ENCODE measurements around the gene FLNC.

The FLNC gene

DNA sequence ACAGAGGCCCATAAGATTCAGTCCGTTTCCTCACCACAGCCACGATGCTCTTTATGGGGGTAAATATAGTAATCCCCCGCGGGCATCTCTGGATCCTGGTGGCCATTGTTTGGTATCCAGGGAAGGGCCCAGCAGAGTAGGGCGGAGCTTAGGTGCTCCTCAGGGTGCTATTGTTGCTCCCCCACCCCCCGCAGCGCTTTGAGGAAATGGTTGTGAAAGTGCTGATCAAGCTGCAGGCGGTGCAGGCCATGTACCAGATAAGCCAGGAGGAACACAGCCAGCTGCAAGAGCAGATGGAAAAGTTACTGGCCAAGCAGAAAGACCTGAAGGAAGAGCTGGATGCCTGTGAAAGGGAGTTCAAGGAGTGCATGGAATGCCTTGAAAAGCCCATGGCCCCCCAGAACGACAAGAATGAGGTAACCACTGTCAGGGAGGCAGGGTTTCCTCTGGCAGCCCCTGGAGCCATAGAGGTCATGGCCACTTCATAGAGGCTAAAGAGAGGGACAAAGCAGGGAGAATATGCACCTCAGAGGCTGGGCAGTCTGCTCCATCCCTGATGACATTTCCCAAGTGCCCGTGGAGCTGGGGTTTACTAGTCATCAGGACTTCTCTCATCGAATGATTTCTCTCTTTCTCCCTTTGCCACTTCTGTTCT, 17.6 kb upstream of the FLNC start:
- no peak overlapping the region for H3K4me3 Mint-ChIP-seq
- ATAC-seq (ENCODE audit: low read depth) (no peak), DNase-seq (ENCODE audit: low spot score in 2 of 2) (no peak)
- H3K9me3 Mint-ChIP-seq, result no peaks in the 10 kb centered on the region
- peaks cover 3% of the 10 kb centered on the region for H3K4me1 Mint-ChIP-seq
- no peak overlapping the region for H3K27ac Mint-ChIP-seq
- no peaks in the 10 kb centered on the region for H3K27me3 Mint-ChIP-seq
- H3K36me3 Mint-ChIP-seq, result no peaks in the 10 kb centered on the region

DNA sequence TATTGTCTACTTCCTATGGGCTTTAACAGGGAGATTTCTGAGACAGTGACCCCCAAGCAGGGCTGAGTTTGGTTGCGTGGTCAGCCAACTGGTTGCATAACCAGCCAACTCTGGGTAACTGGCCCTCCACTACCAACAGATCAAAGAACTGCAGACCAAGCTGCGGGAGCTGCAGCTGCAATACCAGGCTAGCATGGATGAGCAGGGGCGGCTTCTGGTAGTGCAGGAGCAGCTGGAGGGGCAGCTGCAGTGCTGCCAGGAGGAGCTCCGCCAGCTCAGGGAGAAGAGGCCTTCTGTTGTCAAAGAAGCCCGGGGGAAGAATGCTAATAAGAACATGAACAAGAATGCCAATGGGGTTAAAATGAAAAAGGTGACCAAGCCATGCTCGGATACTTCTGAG, 15.7 kb upstream of the FLNC start:
- no peak for DNase-seq (ENCODE audit: low spot score in 2 of 2)
- no peak overlapping the region for H3K27ac Mint-ChIP-seq
- no peak for ATAC-seq (ENCODE audit: low read depth)

DNA sequence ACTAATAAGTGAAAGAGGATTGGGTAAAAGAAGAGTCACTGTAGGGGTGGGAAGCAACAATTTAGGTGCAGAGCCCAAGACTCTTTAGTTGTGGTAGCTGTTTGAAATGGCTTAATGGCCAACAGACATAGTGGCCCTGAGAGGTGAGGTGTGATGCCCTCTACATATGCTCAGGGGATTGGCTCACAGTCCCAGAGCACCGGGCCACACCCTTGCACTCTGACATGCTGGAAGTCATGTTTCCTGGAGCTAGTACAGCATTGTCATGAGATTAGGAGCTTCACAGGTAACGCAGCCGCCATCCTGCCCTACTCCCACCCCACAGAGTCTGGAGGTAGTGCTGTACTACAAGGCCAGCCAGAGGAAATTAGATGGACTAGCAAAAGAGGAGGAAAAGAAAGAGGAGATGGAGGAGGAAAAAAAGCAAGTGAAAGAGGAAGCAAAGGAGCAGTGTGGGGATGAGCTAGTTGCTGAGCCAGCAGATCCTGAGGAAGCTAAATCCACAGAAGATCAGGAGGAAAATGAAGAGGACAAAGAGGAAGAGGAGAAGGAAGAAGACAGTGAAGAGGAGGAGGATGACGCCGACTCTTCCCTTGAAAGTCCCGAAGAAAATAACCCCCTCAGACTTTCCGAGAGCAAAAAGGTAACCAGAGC, 14.8 kb upstream of the FLNC start:
- peaks cover 3% of the 10 kb centered on the region for H3K27me3 Mint-ChIP-seq
- no peak overlapping the region for H3K4me3 Mint-ChIP-seq
- no peaks in the 10 kb centered on the region for H3K36me3 Mint-ChIP-seq
- H3K4me1 Mint-ChIP-seq, result peaks cover 3% of the 10 kb centered on the region
- no peaks in the 10 kb centered on the region for H3K9me3 Mint-ChIP-seq
- no peak overlapping the region for H3K27ac Mint-ChIP-seq
- ATAC-seq (ENCODE audit: low read depth), result no peak
- DNase-seq (ENCODE audit: low spot score in 2 of 2), result no peak

More for the DNA sequence above, 15.7 kb upstream of the FLNC start:
- Mint-ChIP-seq H3K27me3 (peaks cover 3% of the 10 kb centered on the region), H3K4me3 (no peak overlapping the region), H3K36me3 (no peaks in the 10 kb centered on the region), H3K9me3 (no peaks in the 10 kb centered on the region), H3K4me1 (peaks cover 3% of the 10 kb centered on the region)

DNA sequence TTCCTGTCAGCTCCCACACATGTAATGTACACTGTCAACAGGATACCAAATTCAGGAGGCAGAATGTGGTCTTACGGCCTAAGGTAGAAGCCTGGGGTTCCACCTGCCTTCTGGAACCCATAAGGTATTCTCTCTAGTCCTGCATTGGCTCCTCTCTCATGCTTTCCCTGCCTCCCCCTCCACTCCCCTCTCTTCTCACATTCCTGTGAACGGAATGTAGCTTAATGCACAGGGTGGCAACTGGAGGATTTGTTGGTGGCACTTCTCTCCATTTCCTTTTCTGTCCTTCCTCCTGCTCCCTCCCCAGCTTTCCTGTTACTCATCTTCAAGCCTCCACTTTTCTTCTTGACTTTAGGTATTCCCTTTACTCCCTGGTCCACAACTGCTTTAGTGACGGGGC, 11.5 kb upstream of the FLNC start:
- H3K27me3 Mint-ChIP-seq, result peaks cover 6% of the 10 kb centered on the region
- ATAC-seq (ENCODE audit: low read depth) (no peak), DNase-seq (ENCODE audit: low spot score in 2 of 2) (no peak)
- H3K27ac Mint-ChIP-seq, result no peak overlapping the region
- no peak overlapping the region for H3K4me3 Mint-ChIP-seq
- peaks cover 3% of the 10 kb centered on the region for H3K4me1 Mint-ChIP-seq
- no peaks in the 10 kb centered on the region for H3K36me3 Mint-ChIP-seq
- no peaks in the 10 kb centered on the region for H3K9me3 Mint-ChIP-seq

DNA sequence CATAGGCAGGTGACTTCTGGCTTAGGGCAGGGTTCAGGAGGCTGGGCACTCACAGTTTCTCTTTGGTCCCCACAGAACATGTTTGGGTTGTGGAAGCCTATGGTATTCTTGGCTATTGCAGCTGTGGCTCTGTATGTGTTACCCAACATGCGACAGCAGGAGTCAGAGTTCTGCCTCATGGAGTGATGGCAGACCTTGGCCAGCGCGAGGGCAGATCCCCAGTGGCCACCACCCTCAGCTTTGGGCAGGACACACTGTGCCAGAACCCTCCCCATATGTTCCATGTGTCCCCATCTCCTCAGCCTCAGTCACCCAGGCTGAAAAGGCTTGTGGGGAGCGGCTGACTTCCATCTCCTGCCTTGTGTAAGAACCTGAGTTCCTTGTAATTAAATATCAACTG, 8.5 kb upstream of the FLNC start:
- no peak overlapping the region for H3K27ac Mint-ChIP-seq
- ATAC-seq (ENCODE audit: low read depth), result no peak
- H3K9me3 Mint-ChIP-seq, result no peaks in the 10 kb centered on the region

DNA sequence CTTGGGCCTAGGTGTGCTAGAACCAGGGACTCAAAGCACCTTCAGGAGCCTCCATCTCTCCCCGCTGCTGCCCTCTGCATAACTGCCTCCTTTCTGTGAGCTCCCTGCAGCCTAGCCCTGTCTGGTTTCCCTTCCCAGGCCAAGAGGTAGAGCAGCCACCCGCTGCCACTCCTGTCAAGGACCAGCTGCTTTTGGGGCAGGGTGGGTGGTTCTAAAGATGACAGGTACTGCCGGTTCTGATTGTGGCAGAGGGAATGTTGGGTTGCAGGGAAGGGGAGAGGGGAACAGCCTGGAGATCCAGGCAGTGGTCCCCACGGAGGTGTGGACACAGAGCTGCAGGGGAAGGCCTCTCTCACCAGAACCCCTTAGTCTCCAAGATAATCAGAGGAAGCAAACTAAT, 3.7 kb upstream of the FLNC start:
- peaks cover 14% of the 10 kb centered on the region for H3K4me1 Mint-ChIP-seq
- no peak overlapping the region for H3K27ac Mint-ChIP-seq
- no peak for ATAC-seq (ENCODE audit: low read depth)
- no peaks in the 10 kb centered on the region for H3K9me3 Mint-ChIP-seq
- peaks cover 21% of the 10 kb centered on the region for H3K27me3 Mint-ChIP-seq
- no peak for DNase-seq (ENCODE audit: low spot score in 2 of 2)
- no peak overlapping the region for H3K4me3 Mint-ChIP-seq
- H3K36me3 Mint-ChIP-seq, result no peaks in the 10 kb centered on the region

More for the DNA sequence above, 8.5 kb upstream of the FLNC start:
- H3K27me3 Mint-ChIP-seq, result peaks cover 8% of the 10 kb centered on the region
- DNase-seq (ENCODE audit: low spot score in 2 of 2), result no peak
- no peak overlapping the region for H3K4me3 Mint-ChIP-seq
- H3K36me3 Mint-ChIP-seq, result no peaks in the 10 kb centered on the region
- H3K4me1 Mint-ChIP-seq, result no peaks in the 10 kb centered on the region

DNA sequence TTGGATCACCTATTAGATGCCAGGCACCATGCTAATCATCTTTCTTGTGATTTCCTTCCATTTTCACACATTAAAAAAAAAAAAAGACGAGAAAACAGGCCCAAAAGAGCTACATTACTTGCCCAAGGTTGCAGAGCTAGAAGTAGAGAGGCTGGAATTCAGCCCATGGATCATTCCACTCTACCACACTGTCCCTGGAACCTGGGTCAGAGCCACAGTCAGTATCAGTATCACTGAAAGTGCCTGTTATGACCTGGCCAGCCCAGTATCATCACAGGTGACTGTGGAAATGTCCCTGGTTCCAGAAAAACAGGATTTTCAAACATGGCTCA, 3.3 kb upstream of the FLNC start:
- H3K27ac Mint-ChIP-seq, result no peak overlapping the region
- peaks cover 21% of the 10 kb centered on the region for H3K27me3 Mint-ChIP-seq
- H3K36me3 Mint-ChIP-seq, result no peaks in the 10 kb centered on the region
- DNase-seq (ENCODE audit: low spot score in 2 of 2) (no peak), ATAC-seq (ENCODE audit: low read depth) (no peak)
- H3K4me1 Mint-ChIP-seq, result peaks cover 14% of the 10 kb centered on the region
- no peak overlapping the region for H3K4me3 Mint-ChIP-seq
- no peaks in the 10 kb centered on the region for H3K9me3 Mint-ChIP-seq

DNA sequence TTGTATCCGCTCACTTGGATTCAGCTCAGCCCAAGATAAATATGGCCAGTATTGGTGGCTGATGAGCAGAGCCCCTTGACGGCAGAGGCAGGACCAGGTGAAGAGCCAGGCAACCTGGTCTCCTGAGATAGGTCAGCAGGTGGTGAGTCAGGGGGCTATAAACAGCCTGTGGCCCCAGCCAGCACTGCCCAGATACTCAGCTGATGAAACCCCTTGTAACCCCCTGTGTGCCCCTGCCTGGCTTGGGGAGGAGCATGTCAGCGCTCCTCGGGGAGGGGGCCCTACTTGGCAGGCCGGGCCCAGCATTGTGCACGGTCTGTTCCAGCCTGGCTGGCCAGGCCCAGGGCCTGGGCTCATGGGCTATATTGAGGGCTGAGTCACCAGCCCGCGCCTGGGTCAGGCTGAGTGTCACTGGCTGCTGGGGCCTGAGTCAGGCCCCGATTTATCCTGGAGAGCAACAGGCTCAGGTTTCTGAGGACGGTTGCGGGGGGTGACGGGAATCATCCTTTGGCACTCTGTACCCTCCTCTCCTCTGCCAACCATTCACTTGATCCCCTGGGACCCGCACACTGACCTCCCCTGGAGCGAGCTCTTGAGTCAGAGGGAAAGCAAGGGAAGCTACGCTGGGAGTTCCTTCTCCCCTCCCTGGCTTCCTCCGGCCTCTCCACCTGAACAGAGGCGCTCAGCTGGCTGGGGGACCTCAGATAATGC, 2.8 kb upstream of the FLNC start:
- peaks cover 14% of the 10 kb centered on the region for H3K4me1 Mint-ChIP-seq
- no peaks in the 10 kb centered on the region for H3K36me3 Mint-ChIP-seq
- no peak overlapping the region for H3K27ac Mint-ChIP-seq
- H3K27me3 Mint-ChIP-seq, result peaks cover 19% of the 10 kb centered on the region
- ATAC-seq (ENCODE audit: low read depth) (no peak), DNase-seq (ENCODE audit: low spot score in 2 of 2) (no peak)
- no peaks in the 10 kb centered on the region for H3K9me3 Mint-ChIP-seq
- H3K4me3 Mint-ChIP-seq, result no peak overlapping the region

DNA sequence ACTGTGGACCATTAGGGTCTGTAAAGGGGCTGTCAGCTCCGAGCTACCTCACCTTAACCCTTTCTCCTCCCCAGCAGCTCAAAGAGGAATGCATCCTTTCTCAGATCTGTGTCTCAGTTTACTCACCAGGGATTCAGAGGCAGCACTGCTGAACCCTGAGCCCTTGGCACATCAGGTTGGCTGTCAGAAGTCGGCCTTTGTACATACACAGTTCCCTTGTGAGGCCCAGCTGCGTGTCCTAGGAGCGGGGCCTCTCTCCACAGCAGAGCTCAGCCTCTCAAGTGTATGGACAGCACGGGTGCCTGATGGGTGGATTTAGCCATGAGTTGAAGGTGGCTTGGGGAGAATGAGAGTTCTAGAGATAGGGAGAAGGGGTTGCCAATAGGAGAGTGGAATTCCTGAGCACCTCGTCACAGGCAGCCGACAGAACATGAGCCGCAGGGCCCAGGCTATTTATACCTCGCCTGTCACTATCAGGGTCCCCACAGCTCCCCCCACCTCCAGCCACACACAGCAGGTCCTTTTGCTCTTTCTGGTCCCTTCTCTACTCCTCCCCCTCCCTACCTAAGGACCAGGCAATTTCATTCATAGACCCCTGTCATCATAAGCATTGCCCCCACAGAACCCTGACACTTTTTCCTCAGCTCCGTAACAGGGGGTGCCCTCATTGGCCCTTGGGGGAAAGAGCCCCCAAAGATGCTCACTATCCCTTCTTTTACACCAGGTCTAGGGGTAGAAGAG, 2.1 kb upstream of the FLNC start:
- Mint-ChIP-seq H3K27ac (no peak overlapping the region), H3K27me3 (peaks cover 18% of the 10 kb centered on the region), H3K4me1 (peaks cover 14% of the 10 kb centered on the region), H3K4me3 (no peak overlapping the region), H3K9me3 (no peaks in the 10 kb centered on the region), H3K36me3 (no peaks in the 10 kb centered on the region)
- no peak for ATAC-seq (ENCODE audit: low read depth)
- no peak for DNase-seq (ENCODE audit: low spot score in 2 of 2)

DNA sequence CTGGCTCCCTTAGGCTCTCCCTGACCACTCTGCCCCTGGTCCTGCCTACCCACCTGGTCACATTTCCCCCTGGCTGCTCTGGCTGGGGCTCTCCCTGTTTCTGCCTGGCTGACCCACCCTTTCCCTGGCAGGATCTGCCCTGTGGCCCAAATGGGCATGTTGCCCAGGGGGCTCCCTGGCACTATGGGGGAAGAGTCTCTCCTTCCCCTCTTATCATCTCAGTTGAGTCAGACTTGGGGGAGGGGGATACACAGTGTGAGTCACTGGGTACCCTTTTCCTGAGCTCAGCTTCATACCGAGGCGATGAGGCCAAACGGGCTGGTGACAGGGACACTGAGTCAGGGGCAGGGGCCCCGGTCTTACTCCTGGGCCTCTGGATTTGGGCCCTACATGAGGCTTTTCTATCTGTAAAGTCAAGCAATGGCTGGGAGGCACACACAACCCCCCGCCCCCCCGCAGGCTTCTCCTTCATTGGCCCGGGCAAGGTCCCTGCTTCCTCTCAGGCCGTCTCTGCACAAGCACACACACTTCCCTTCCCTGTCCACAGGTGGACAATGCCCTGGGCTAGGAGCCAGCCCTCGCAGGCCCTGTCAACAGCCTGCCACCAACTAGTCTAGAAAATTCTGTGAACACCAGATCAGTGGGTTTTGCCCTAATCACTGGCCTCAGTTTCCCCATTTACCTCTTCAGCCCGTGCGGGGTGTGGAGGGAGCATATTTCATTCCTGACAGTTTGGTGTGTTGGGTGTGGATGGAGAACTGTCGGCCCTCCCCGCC, 627 bp upstream of the FLNC start:
- no peaks in the 10 kb centered on the region for H3K9me3 Mint-ChIP-seq
- H3K36me3 Mint-ChIP-seq, result no peaks in the 10 kb centered on the region
- H3K4me3 Mint-ChIP-seq, result peak overlapping the region; percentile 49
- peaks cover 18% of the 10 kb centered on the region for H3K27me3 Mint-ChIP-seq
- no peak for ATAC-seq (ENCODE audit: low read depth)
- no peak for DNase-seq (ENCODE audit: low spot score in 2 of 2)
- H3K27ac Mint-ChIP-seq, result no peak overlapping the region
- H3K4me1 Mint-ChIP-seq, result peaks cover 14% of the 10 kb centered on the region

DNA sequence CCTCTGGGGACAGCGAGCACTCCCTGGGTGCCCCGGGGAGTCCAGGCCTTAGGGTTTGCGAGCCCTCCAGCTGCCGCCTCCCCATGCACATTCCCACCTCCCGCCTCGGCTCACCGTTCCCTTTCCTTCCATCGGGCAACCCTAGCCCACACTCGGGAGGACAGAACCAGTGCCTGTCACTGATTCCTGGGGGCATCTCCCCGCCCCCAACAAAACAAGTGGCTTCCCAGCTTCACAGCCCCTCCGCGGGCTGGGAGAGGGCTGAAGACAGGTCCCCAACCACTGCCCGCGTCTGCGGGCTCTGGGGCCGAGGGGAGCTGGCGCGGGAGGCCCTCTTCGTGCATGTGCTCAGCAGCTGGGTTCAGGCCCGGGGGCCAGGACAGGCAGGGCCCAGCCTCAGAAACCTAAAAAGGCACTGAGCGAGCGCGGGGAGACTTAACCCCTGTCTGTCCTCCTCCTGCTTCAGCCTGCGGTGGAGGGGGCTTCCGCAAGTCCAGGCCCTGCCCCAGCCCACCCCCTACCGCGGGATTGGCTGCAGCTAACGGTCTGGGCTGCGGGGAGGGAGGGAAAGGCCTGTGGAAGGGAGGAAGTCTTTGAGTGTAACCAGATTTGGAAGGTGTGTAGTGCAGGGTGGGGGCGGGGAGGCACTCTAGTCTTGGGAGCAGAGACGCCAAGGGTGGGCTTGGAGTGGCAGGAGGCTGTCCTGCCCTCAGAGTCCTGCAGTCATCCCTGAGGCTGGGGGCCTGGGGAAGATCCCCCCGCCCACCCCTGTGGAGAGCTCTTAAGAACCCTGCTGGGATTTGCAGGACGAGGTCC, 1.2 kb downstream of the FLNC start:
- ATAC-seq (ENCODE audit: low read depth), result peak; percentile 44
- Mint-ChIP-seq H3K36me3 (no peaks in the 10 kb centered on the region), H3K27me3 (peaks cover 18% of the 10 kb centered on the region), H3K4me3 (peak overlapping the region; percentile 66), H3K9me3 (no peaks in the 10 kb centered on the region), H3K27ac (no peak overlapping the region), H3K4me1 (peaks cover 14% of the 10 kb centered on the region)
- DNase-seq (ENCODE audit: low spot score in 2 of 2), result peak in 1 of 2 donors; percentile 47

DNA sequence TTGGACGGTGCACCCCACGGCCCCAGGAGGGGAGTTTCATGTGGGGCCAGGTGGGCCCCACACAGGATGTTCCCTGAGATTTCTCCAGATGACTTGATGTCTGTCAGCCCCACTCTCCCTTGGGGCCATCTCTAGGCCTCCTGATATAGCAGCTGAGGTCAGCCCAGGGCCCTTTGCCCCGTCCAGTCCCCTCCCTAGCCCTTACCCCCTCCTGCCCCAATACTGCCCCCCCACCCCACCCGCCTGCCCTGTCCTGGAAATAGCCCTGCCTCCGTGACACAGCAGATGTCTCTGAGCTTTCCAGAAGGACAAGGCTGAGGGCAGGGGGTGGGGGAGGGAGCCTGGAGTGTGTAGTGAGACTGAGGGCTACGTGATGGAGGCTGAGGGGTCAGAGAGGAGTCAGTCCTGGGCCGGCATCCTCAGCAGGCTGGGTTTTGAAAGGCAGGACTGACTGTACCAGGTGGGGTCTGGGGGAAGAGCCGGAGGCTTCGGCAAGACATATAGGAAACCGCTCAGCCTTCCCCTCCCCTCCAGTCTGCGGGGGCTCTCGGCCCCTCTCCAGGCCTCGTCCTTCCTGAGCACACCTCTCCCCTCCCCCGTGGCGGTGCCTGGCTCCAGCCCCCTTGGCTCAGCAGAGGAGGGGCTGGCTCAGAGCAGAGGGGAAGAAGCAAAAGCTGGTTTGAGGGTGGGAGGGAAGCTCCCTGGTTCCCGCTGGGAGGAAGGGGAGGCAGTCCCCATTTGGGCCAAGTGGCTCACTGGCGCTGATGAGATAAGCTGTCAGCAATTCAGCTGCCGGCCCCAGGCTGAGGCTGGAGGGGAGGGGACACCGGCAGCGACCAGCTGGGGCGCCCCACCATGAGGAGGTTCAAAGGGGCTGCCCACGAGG, 2.0 kb downstream of the FLNC start:
- Mint-ChIP-seq H3K36me3 (no peaks in the 10 kb centered on the region), H3K4me3 (no peak overlapping the region), H3K4me1 (peaks cover 14% of the 10 kb centered on the region), H3K27me3 (peaks cover 16% of the 10 kb centered on the region), H3K9me3 (no peaks in the 10 kb centered on the region), H3K27ac (no peak overlapping the region)
- ATAC-seq (ENCODE audit: low read depth) (no peak), DNase-seq (ENCODE audit: low spot score in 2 of 2) (no peak)

All from memory B cell (primary cell).